Left ventricle myocardium superior (tissue), 1 donor: ENCODE results near the gene CCNC. TPM values are rescaled to one million over a fixed set of nuclear protein-coding genes. Genes with fewer than 3 reads are reported as not detected.

Experiments
- ATAC-seq: fragments of 200-7000 bp; cut with Tn5 transposase; one replicate; pipeline ENCODE4 v1.9.1; 2020; ENCODE audit warnings: mild to moderate bottlenecking, moderate library complexity
- DNase-seq: peaks from one replicate; pipeline ENCODE4 v3.0.0-alpha.2; 2020
- intact Hi-C: fragments of 100-400 bp; cut with micrococcal nuclease; formaldehyde crosslinking; loops from one replicate; pipeline ENCODE4 v1.11.0; 2022
- total RNA-seq: library from RNA; stranded (reverse); fragmentation: NEBNext Ultra II Directional; extraction: Animal tissue kit (Norgen Biotek cat#: 25700); gene quantifications from one replicate; pipeline ENCODE4 v1.2.1, GENCODE V29; 2021
- donor health status: DM: no; HTN: yes; CAD: no; lungs with severe emphysema.

Gene CCNC
- total RNA-seq, 1 donor from 2014 or later: 16.9 TPM

GRCh38 chr6:99560668-99561067, 7.8 kb downstream of the CCNC start:
- intact Hi-C loops: no loop called here
- DNase-seq: no peak
- no peak for ATAC-seq

GRCh38 chr6:99559057-99559456, 9.4 kb downstream of the CCNC start:
- ATAC-seq: no peak
- intact Hi-C loops: no loop called here
- no peak for DNase-seq

GRCh38 chr6:99553888-99554287, 14.6 kb downstream of the CCNC start:
- ATAC-seq: no peak
- intact Hi-C loops: no loop called here

GRCh38 chr6:99550046-99550748, 18.3 kb downstream of the CCNC start:
- ATAC-seq (peak; percentile 45), DNase-seq (no peak)
- intact Hi-C loops: no loop called here

More at GRCh38 chr6:99553888-99554287, 14.6 kb downstream of the CCNC start:
- DNase-seq: no peak

GRCh38 chr6:99548706-99549105, 19.8 kb downstream of the CCNC start:
- DNase-seq: no peak
- intact Hi-C loops: no loop called here
- ATAC-seq: no peak

GRCh38 chr6:99547526-99547925, 20.9 kb downstream of the CCNC start:
- DNase-seq (no peak), ATAC-seq (no peak)
- intact Hi-C loops: no loop called here

- ATAC-seq (no peak), DNase-seq (no peak)
- intact Hi-C loops: no loop called here
These were observed 23.0 kb downstream of the CCNC start for GRCh38 chr6:99545442-99545841.

GRCh38 chr6:99543968-99544367, 24.5 kb downstream of the CCNC start:
- ATAC-seq: no peak
- intact Hi-C loops: no loop called here
- DNase-seq: no peak

- ATAC-seq: no peak
- intact Hi-C loops: no loop called here
- DNase-seq: no peak
These were observed 37.8 kb downstream of the CCNC start for GRCh38 chr6:99530627-99531026.

GRCh38 chr6:99522531-99522930, 45.9 kb downstream of the CCNC start:
- intact Hi-C loops: no loop called here
- ATAC-seq (no peak), DNase-seq (no peak)

GRCh38 chr6:99521633-99522151, 46.8 kb downstream of the CCNC start:
- intact Hi-C loops: no loop called here
- DNase-seq (peak; percentile 35), ATAC-seq (peak; percentile 47)

GRCh38 chr6:99520855-99521632, 47.4 kb downstream of the CCNC start:
- peak; percentile 92 for DNase-seq
- peak; percentile 99 for ATAC-seq
- intact Hi-C loops: no loop called here

- ATAC-seq (no peak), DNase-seq (no peak)
- intact Hi-C loops: no loop called here
These were observed 49.0 kb downstream of the CCNC start for GRCh38 chr6:99519446-99519845.

GRCh38 chr6:99514089-99514488, 54.4 kb downstream of the CCNC start:
- DNase-seq: no peak
- ATAC-seq: no peak
- intact Hi-C loops: no loop called here

- ATAC-seq (no peak), DNase-seq (no peak)
These were observed 56.4 kb downstream of the CCNC start for GRCh38 chr6:99512033-99512432.

GRCh38 chr6:99507648-99508047, 60.8 kb downstream of the CCNC start:
- no peak for DNase-seq
- intact Hi-C loops: no loop called here
- ATAC-seq: no peak

More at GRCh38 chr6:99512033-99512432, 56.4 kb downstream of the CCNC start:
- intact Hi-C loops: no loop called here

GRCh38 chr6:99501762-99502161, 66.7 kb downstream of the CCNC start:
- intact Hi-C loops: no loop called here
- ATAC-seq: no peak

GRCh38 chr6:99498421-99498820, 70.0 kb downstream of the CCNC start:
- no peak for DNase-seq
- no peak for ATAC-seq
- intact Hi-C loops: no loop called here

More at GRCh38 chr6:99501762-99502161, 66.7 kb downstream of the CCNC start:
- DNase-seq: no peak

GRCh38 chr6:99495466-99495865, 73.0 kb downstream of the CCNC start:
- ATAC-seq (no peak), DNase-seq (no peak)
- intact Hi-C loops: no loop called here
